ENCODE measurements around the gene TK2. TPM values are rescaled to one million over a fixed set of nuclear protein-coding genes. Genes with fewer than 3 reads are reported as not detected.

The TK2 gene
- polyA plus RNA-seq, 1 experiment = 42.7 TPM

DNA sequence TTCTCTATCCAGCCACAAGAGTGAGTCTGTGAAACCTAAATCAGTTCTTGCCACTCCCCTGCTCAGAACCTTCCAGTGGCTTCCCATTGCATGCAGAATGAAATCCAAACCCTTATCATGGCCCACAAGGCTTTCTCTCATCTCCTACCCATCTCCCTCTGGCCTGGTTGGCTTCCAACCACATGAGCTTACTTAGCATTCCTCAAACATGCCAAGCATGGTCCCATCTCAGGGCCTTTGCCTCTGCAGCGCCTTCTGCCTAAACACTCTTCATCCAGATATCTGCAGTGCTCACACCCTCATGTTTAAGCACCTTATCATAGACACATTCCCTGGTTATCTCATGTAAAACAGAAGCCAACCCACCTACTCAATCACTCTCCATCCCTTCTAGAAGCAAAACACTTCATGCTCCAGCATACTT is 15.5 kb downstream of the TK2 start:
- DNase-seq (ENCODE audit: low read depth) = no peak
- TF ChIP-seq, protein P1, sequence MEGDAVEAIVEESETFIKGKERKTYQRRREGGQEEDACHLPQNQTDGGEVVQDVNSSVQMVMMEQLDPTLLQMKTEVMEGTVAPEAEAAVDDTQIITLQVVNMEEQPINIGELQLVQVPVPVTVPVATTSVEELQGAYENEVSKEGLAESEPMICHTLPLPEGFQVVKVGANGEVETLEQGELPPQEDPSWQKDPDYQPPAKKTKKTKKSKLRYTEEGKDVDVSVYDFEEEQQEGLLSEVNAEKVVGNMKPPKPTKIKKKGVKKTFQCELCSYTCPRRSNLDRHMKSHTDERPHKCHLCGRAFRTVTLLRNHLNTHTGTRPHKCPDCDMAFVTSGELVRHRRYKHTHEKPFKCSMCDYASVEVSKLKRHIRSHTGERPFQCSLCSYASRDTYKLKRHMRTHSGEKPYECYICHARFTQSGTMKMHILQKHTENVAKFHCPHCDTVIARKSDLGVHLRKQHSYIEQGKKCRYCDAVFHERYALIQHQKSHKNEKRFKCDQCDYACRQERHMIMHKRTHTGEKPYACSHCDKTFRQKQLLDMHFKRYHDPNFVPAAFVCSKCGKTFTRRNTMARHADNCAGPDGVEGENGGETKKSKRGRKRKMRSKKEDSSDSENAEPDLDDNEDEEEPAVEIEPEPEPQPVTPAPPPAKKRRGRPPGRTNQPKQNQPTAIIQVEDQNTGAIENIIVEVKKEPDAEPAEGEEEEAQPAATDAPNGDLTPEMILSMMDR (IDR thresholded peaks at IDR 0.05; ENCODE audit: insufficient read depth, low read depth, low read length) = no peak
- H3K4me3 ChIP-seq (ENCODE audit: low read depth, low read length) = no peak overlapping the region
- POLR2A ChIA-PET = no interaction called here
- no peaks in the 10 kb centered on the region for H3K27me3 ChIP-seq (ENCODE audit: control insufficient read depth, insufficient read depth, low read length)
- CTCF ChIA-PET = no interaction called here
- peaks cover 17% of the 10 kb centered on the region for H3K36me3 ChIP-seq (ENCODE audit: control insufficient read depth, insufficient read depth, low read length)

DNA sequence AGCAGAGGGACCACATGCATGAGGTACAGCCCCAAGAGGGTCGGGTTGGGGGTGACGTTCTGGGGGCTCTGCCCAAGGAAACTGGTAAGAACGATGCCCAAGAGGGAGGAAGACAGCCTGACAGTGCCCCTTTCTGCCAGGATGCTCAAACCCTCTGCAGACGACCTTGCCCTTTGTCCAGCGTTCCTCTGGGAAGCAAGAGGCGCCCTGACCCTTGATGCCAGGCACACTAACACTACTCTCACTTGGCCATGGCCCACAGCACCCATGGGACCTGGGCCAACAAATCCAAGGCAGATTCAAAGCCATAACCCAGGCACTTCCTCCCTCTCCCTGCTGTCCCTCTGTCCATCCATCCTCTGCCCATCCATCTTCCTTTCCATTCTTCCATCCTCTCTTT is 20.4 kb downstream of the TK2 start:
- no peaks in the 10 kb centered on the region for H3K27me3 ChIP-seq (ENCODE audit: control insufficient read depth, insufficient read depth, low read length)
- CTCF ChIA-PET = interaction anchor here (0.5 kb wide), 1 partner anchor 159 kb away, joined by 4 read pairs; no protein-coding TSS in a partner anchor
- H3K4me3 ChIP-seq (ENCODE audit: low read depth, low read length) = no peak overlapping the region
- POLR2A ChIA-PET = no interaction called here
- DNase-seq (ENCODE audit: low read depth) = no peak
- peaks cover 19% of the 10 kb centered on the region for H3K36me3 ChIP-seq (ENCODE audit: control insufficient read depth, insufficient read depth, low read length)
- TF ChIP-seq, protein P1 (IDR thresholded peaks at IDR 0.05; ENCODE audit: insufficient read depth, low read depth, low read length) = no peak

DNA sequence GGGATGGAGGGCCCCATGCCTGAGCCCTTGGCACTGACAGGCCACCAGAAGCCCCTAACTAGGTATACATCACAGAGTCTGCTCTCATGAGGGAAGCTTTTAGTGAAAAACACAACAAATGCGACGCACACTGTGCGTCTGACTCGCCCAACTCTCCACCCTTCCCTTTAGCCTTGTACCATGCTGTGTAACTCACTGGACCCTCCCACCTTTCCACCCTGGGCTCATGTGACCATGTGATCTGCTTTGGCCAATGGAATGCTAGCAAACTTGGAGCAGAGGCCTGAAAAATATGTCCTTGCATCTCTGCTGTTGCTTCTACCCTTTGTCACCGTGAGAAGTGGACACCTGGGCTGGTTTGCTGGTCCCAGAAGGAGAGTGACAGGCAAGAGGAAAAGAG is 21.6 kb downstream of the TK2 start:
- Histone ChIP-seq H3K36me3 (ENCODE audit: control insufficient read depth, insufficient read depth, low read length) (peaks cover 19% of the 10 kb centered on the region), H3K27me3 (ENCODE audit: control insufficient read depth, insufficient read depth, low read length) (no peaks in the 10 kb centered on the region), H3K4me3 (ENCODE audit: low read depth, low read length) (no peak overlapping the region)
- ChIA-PET POLR2A (no interaction called here), CTCF (interaction anchor here (0.8 to 0.9 kb wide), 2 partner anchors 23 kb away, joined by 3 read pairs; no protein-coding TSS in a partner anchor)
- TF ChIP-seq, protein P1 (IDR thresholded peaks at IDR 0.05; ENCODE audit: insufficient read depth, low read depth, low read length) = no peak
- no peak for DNase-seq (ENCODE audit: low read depth)

DNA sequence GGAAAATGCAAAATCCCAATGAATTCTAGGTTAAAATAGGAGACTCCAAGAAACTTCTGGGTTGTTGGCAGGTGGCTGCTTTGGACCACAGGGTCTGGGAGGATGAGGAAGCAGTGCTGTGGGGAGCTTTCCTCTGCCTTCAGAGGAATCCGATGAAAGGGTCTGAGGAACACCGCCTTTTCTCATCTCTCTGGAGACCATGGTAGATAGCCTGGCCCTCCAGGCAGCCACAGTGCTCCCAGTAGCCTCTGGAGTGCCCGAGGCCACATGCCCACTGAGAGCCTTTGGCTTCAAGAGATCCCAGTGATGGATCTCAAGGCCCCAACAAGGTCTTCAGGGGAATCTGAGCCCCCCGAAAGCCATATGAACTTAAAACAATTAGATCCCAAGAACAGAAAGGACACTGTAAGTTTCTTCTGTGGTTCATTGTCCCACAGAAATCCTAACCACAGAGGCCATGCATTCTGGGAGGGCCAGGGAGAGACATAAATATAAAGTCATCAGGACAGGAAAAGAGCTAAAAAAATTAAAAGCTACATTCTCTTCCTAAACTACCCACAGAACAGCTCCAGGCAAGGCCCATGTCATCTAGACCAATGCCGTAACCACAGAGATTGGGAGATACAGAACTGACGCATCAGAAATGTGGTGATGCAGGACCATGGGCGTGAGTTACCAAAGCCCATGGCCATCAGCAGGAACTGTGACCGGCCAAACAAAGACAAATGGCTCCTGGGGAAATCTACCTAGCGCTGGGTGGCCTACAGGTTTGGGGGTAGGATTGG is 24.3 kb downstream of the TK2 start:
- Histone ChIP-seq H3K27me3 (ENCODE audit: control insufficient read depth, insufficient read depth, low read length) (no peaks in the 10 kb centered on the region), H3K36me3 (ENCODE audit: control insufficient read depth, insufficient read depth, low read length) (peaks cover 15% of the 10 kb centered on the region), H3K4me3 (ENCODE audit: low read depth, low read length) (no peak overlapping the region)
- TF ChIP-seq, protein P1 (IDR thresholded peaks at IDR 0.05; ENCODE audit: insufficient read depth, low read depth, low read length) = no peak
- ChIA-PET POLR2A (no interaction called here), CTCF (interaction anchor here (1.3 kb wide), 1 partner anchor 119 kb away, joined by 3 read pairs; no protein-coding TSS in a partner anchor)
- DNase-seq (ENCODE audit: low read depth) = no peak

DNA sequence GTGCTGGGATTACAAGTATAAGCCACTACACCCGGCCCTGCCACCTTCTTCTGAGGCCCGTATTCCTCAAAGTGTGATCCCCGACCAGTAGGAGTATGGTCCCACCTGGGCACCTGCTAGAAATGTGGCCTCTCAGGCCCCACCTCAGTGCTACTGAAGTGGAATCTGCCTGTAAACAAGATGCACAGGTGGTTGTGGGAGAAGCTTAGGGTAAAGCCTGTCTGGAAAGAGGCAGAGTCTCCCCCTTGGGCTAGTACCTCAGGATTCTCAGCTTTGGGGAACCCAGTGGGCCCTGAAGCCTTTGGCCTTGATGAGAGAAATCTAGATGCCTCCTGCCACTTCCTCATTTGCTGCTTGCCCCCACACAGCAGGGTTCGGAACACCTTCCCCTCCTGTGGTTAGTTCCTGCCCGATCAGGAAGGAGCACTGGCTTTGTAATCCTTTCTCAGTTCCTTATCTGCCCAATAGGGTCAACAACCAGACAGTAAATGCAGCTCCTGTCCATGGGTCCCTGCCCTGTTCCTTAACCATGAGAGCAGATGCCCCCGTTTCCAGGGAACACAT is 25.2 kb downstream of the TK2 start:
- TF ChIP-seq, protein P1 (IDR thresholded peaks at IDR 0.05; ENCODE audit: insufficient read depth, low read depth, low read length) = no peak
- peaks cover 16% of the 10 kb centered on the region for H3K36me3 ChIP-seq (ENCODE audit: control insufficient read depth, insufficient read depth, low read length)
- H3K4me3 ChIP-seq (ENCODE audit: low read depth, low read length) = no peak overlapping the region
- ChIA-PET CTCF (interaction anchor here (0.6 kb wide), 1 partner anchor 1323 kb away, joined by 3 read pairs; no protein-coding TSS in a partner anchor), POLR2A (no interaction called here)
- no peak for DNase-seq (ENCODE audit: low read depth)
- no peaks in the 10 kb centered on the region for H3K27me3 ChIP-seq (ENCODE audit: control insufficient read depth, insufficient read depth, low read length)
